Prostate gland (tissue), 2 donors: ENCODE data around the gene SPON1.

Experiments used
- POLR2A ChIP-seq: fragments of 450-650 bp; IDR thresholded peaks from one replicate; pipeline ENCODE4 v1.6.1; 2016; ENCODE audit warnings: antibody characterized with exemption, mild to moderate bottlenecking
- POLR2AphosphoS5 ChIP-seq: sonication (generic); formaldehyde crosslinking; IDR thresholded peaks from one replicate; pipeline ENCODE4 v1.6.1; 2017; ENCODE audit warnings: antibody characterized with exemption
- TF ChIP-seq, protein P1 (sequence below), 4 experiments: fragments of 200-600 bp in 2 of 4; fragments of 450-650 bp in 2 of 4; sonication (generic) in 2 of 4; IDR thresholded peaks; 1 replicate in 3 of 4; 2 replicates in 1 of 4; pipeline ENCODE4 v1.5.1; 2016 to 2019; ENCODE audit warnings: antibody characterized with exemption in 4 of 4, mild to moderate bottlenecking in 2 of 4, moderate library complexity in 2 of 4

DNA sequence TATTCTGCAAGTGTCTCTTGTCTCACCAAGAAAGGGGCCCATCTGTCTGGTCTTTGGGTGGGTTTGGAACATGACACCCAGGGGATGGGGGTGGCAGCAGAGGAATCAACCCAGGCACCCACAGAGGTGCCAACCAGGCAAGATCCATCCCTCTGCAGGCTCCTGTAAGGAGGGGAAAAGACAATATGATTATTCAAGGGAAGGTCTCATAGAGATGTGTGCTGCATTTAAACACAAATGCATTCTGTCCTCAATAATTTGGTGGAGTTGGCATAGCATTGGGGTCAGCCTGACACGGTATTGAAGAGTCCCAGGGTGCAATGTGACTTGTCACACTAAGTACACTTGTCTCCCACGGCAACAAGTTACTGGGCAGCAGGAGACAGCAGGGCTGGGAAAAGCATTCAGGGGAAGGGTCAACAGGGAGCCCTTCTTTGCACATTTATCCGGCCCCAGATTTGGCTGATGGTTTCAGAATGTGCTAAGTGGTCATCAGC is 33.1 kb upstream of the SPON1 start:
- TF ChIP-seq, protein P1, sequence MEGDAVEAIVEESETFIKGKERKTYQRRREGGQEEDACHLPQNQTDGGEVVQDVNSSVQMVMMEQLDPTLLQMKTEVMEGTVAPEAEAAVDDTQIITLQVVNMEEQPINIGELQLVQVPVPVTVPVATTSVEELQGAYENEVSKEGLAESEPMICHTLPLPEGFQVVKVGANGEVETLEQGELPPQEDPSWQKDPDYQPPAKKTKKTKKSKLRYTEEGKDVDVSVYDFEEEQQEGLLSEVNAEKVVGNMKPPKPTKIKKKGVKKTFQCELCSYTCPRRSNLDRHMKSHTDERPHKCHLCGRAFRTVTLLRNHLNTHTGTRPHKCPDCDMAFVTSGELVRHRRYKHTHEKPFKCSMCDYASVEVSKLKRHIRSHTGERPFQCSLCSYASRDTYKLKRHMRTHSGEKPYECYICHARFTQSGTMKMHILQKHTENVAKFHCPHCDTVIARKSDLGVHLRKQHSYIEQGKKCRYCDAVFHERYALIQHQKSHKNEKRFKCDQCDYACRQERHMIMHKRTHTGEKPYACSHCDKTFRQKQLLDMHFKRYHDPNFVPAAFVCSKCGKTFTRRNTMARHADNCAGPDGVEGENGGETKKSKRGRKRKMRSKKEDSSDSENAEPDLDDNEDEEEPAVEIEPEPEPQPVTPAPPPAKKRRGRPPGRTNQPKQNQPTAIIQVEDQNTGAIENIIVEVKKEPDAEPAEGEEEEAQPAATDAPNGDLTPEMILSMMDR (IDR thresholded peaks at IDR 0.05) = no peak
- no peak for TF ChIP-seq POLR2AphosphoS5
- TF ChIP-seq POLR2A = no peak
